Measurements from ENCODE around the gene ILKAP.

The ILKAP gene

GRCh38 chr2:238236571-238236970, 33.1 kb upstream of the ILKAP start:
- no peak for DNase-seq (ENCODE audit: low spot score)

- no peak for DNase-seq (ENCODE audit: low spot score)
Observed at GRCh38 chr2:238235856-238236255, 32.4 kb upstream of the ILKAP start.

- no peak for DNase-seq (ENCODE audit: low spot score)
Observed at GRCh38 chr2:238235331-238235732, 31.8 kb upstream of the ILKAP start.

GRCh38 chr2:238233625-238234024, 30.1 kb upstream of the ILKAP start:
- no peak for DNase-seq (ENCODE audit: low spot score)

GRCh38 chr2:238231809-238232208, 28.3 kb upstream of the ILKAP start:
- no peak for DNase-seq (ENCODE audit: low spot score)

- DNase-seq (ENCODE audit: low spot score): peak; percentile 81
Observed at GRCh38 chr2:238231251-238231793, 27.8 kb upstream of the ILKAP start.

- no peak for DNase-seq (ENCODE audit: low spot score)
Observed at GRCh38 chr2:238230699-238231098, 27.2 kb upstream of the ILKAP start.

- DNase-seq (ENCODE audit: low spot score): no peak
Observed at GRCh38 chr2:238228700-238229099, 25.2 kb upstream of the ILKAP start.

- no peak for DNase-seq (ENCODE audit: low spot score)
Observed at GRCh38 chr2:238227587-238228032, 24.1 kb upstream of the ILKAP start.

- no peak for DNase-seq (ENCODE audit: low spot score)
Observed at GRCh38 chr2:238226698-238227586, 23.4 kb upstream of the ILKAP start.

- DNase-seq (ENCODE audit: low spot score): no peak
Observed at GRCh38 chr2:238225911-238226697, 22.6 kb upstream of the ILKAP start.

- DNase-seq (ENCODE audit: low spot score): no peak
Observed at GRCh38 chr2:238225121-238225520, 21.6 kb upstream of the ILKAP start.

GRCh38 chr2:238224356-238225035, 21.0 kb upstream of the ILKAP start:
- DNase-seq (ENCODE audit: low spot score): no peak

GRCh38 chr2:238220892-238221521, 17.5 kb upstream of the ILKAP start:
- no peak for DNase-seq (ENCODE audit: low spot score)

- DNase-seq (ENCODE audit: low spot score): no peak
Observed at GRCh38 chr2:238220274-238220891, 16.9 kb upstream of the ILKAP start.

GRCh38 chr2:238216651-238217184, 13.2 kb upstream of the ILKAP start:
- DNase-seq (ENCODE audit: low spot score): no peak

- no peak for DNase-seq (ENCODE audit: low spot score)
Observed at GRCh38 chr2:238207006-238207405, 3.5 kb upstream of the ILKAP start.

- DNase-seq (ENCODE audit: low spot score): no peak
Observed at GRCh38 chr2:238203973-238204683, 633 bp upstream of the ILKAP start.

GRCh38 chr2:238202326-238203093, 985 bp downstream of the ILKAP start:
- DNase-seq (ENCODE audit: low spot score): peak; percentile 37

- no peak for DNase-seq (ENCODE audit: low spot score)
Observed at GRCh38 chr2:238190445-238190844, 13.1 kb downstream of the ILKAP start.

Measured in hematopoietic multipotent progenitor cell treated with erythropoietin and hydrocortisone succinate and interleukin-3 and kit ligand, for 17 days (in vitro differentiated cells).